Measurements from ENCODE around the gene MATN4.
A peak's percentile ranks its signal among the peaks of the same experiment; 100 is the strongest.

Gene MATN4

GRCh38 chr20:45293041-45294002 is 14.8 kb downstream of the MATN4 start:
- DNase-seq (ENCODE audit: low read depth in 4 of 4, low spot score in 1 of 4) = peak; percentile 65 to 84 (median 76)

- DNase-seq (ENCODE audit: low read depth in 4 of 4, low spot score in 1 of 4) = no peak
Observed at GRCh38 chr20:45292343-45292742, 15.8 kb downstream of the MATN4 start.

GRCh38 chr20:45291526-45291925 is 16.6 kb downstream of the MATN4 start:
- no peak for DNase-seq (ENCODE audit: low read depth in 4 of 4, low spot score in 1 of 4)

- DNase-seq (ENCODE audit: low read depth in 4 of 4, low spot score in 1 of 4) = peak; percentile 24 to 63 (median 44)
Observed at GRCh38 chr20:45290677-45291355, 17.3 kb downstream of the MATN4 start.

- DNase-seq (ENCODE audit: low read depth in 4 of 4, low spot score in 1 of 4) = no peak
Observed at GRCh38 chr20:45289942-45290676, 18.0 kb downstream of the MATN4 start.

GRCh38 chr20:45288860-45289259 is 19.2 kb downstream of the MATN4 start:
- no peak for DNase-seq (ENCODE audit: low read depth in 4 of 4, low spot score in 1 of 4)

- no peak for DNase-seq (ENCODE audit: low read depth in 4 of 4, low spot score in 1 of 4)
Observed at GRCh38 chr20:45288376-45288775, 19.7 kb downstream of the MATN4 start.

GRCh38 chr20:45283551-45284057 is 24.5 kb downstream of the MATN4 start:
- no peak for DNase-seq (ENCODE audit: low read depth in 4 of 4, low spot score in 1 of 4)

- no peak for DNase-seq (ENCODE audit: low read depth in 4 of 4, low spot score in 1 of 4)
Observed at GRCh38 chr20:45282700-45283550, 25.2 kb downstream of the MATN4 start.

- no peak for DNase-seq (ENCODE audit: low read depth in 4 of 4, low spot score in 1 of 4)
Observed at GRCh38 chr20:45279992-45280391, 28.1 kb downstream of the MATN4 start.

- DNase-seq (ENCODE audit: low read depth in 4 of 4, low spot score in 1 of 4) = no peak
Observed at GRCh38 chr20:45275338-45275737, 32.8 kb downstream of the MATN4 start.

- no peak for DNase-seq (ENCODE audit: low read depth in 4 of 4, low spot score in 1 of 4)
Observed at GRCh38 chr20:45269754-45270270, 38.3 kb downstream of the MATN4 start.

- no peak for DNase-seq (ENCODE audit: low read depth in 4 of 4, low spot score in 1 of 4)
Observed at GRCh38 chr20:45269056-45269455, 39.0 kb downstream of the MATN4 start.

- DNase-seq (ENCODE audit: low read depth in 4 of 4, low spot score in 1 of 4) = no peak
Observed at GRCh38 chr20:45268531-45268930, 39.6 kb downstream of the MATN4 start.

GRCh38 chr20:45266977-45267376 is 41.1 kb downstream of the MATN4 start:
- no peak for DNase-seq (ENCODE audit: low read depth in 4 of 4, low spot score in 1 of 4)

GRCh38 chr20:45263556-45264266 is 44.4 kb downstream of the MATN4 start:
- DNase-seq (ENCODE audit: low read depth in 4 of 4, low spot score in 1 of 4) = no peak

- no peak for DNase-seq (ENCODE audit: low read depth in 4 of 4, low spot score in 1 of 4)
Observed at GRCh38 chr20:45258664-45259063, 49.4 kb downstream of the MATN4 start.

- no peak for DNase-seq (ENCODE audit: low read depth in 4 of 4, low spot score in 1 of 4)
Observed at GRCh38 chr20:45258259-45258658, 49.8 kb downstream of the MATN4 start.

- no peak for DNase-seq (ENCODE audit: low read depth in 4 of 4, low spot score in 1 of 4)
Observed at GRCh38 chr20:45257711-45258110, 50.4 kb downstream of the MATN4 start.

- DNase-seq (ENCODE audit: low read depth in 4 of 4, low spot score in 1 of 4) = no peak
Observed at GRCh38 chr20:45257161-45257560, 50.9 kb downstream of the MATN4 start.
